ENCODE measurements around the gene MGAT4C. TPM values are rescaled to one million over a fixed set of nuclear protein-coding genes. Genes with fewer than 3 reads are reported as not detected.

The MGAT4C gene
- total and polyA plus RNA-seq, 2 donors (not counting 3 experiments of a cell fraction or from before 2014, with no cell fraction given) = not detected

DNA sequence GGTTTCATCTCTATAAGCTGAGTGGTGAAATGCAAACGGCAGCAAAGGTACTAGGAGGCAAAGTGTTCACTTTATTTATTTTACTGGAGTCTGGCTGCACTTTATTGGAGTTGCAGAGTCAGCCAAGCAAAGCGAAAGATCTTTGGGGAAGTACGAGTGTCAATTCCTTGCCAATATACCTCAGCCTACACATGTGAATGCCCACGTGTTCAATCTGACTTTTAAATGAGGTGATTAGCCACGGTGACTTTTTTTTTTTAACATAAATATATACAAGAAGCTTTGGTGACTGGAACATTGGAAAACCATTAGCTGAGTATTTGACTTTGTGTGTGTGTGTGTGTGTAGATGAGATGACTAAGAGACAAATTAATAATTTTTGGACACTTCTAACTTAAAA, 203.3 kb downstream of the MGAT4C start:
- Histone ChIP-seq H3K79me2 (ENCODE audit: control insufficient read depth, insufficient read depth, low read length) (no peaks in the 10 kb centered on the region), H4K20me1 (replicated peaks; ENCODE audit: control insufficient read depth, extremely low read depth, insufficient read depth, low read length) (no peaks in the 10 kb centered on the region), H3K36me3 (ENCODE audit: control insufficient read depth in 2 of 2, extremely low read depth in 1 of 2, insufficient read depth in 2 of 2, low read length in 2 of 2) (no peaks in the 10 kb centered on the region), H3K4me3 (replicated peaks in 1 of 3; ENCODE audit: insufficient read depth in 1 of 3, low read depth in 1 of 3, low read length in 3 of 3) (no peak overlapping the region), H3K9me3 (replicated peaks; ENCODE audit: control insufficient read depth, insufficient read depth, low read length) (no peaks in the 10 kb centered on the region), H3K4me2 (ENCODE audit: insufficient read depth, low read length) (no peak overlapping the region), H2AFZ (ENCODE audit: low read depth, low read length) (no peak overlapping the region), H3K27ac (ENCODE audit: insufficient read depth, low read depth, low read length) (no peak overlapping the region), H3K4me1 (ENCODE audit: control insufficient read depth, extremely low read depth, insufficient read depth, low read length) (no peaks in the 10 kb centered on the region), H3K9ac (replicated peaks; ENCODE audit: extremely low read depth, insufficient read depth, low read length) (no peak overlapping the region), H3K9me1 (replicated peaks; ENCODE audit: control insufficient read depth, extremely low read depth, insufficient read depth, low read length) (no peaks in the 10 kb centered on the region), H3K27me3 (ENCODE audit: control insufficient read depth in 2 of 2, insufficient read depth in 2 of 2, low read length in 2 of 2) (no peaks in the 10 kb centered on the region)
- DNase-seq (ENCODE audit: low read depth, low spot score) = no peak
- no TSS peak for BruUV-seq (replicated peaks)
- intact Hi-C loops (cut with micrococcal nuclease) (no loop called here), dilution Hi-C loops (cut with MboI; ENCODE audit: extremely low pct_ligation_motif_present, low sequenced_read_pairs) (no loop called here)
- ChIA-PET CTCF (interaction anchor here (1.0 kb wide), 1 partner anchor 9 kb away, joined by 3 read pairs; no protein-coding TSS in a partner anchor), POLR2A (no interaction called here)
- FAIRE-seq = no peak
- TF ChIP-seq CTCF (IDR thresholded peaks at IDR 0.05; ENCODE audit: extremely low read depth in 1 of 2, insufficient read depth in 1 of 2, low read depth in 1 of 2, low read length in 2 of 2) = no peak
- TF ChIP-seq GATA2 (IDR thresholded peaks at IDR 0.05; ENCODE audit: insufficient read depth, insufficient read length, low read depth, low read length) = no peak
- no peak for TF ChIP-seq JUN (IDR thresholded peaks at IDR 0.05; ENCODE audit: borderline replicate concordance, insufficient read depth, insufficient read length, low read depth)
- TF ChIP-seq EZH2 (IDR thresholded peaks at IDR 0.05; ENCODE audit: borderline replicate concordance, low read depth, low read length, severe bottlenecking) = no peak
- no peak for TF ChIP-seq POLR2A (IDR thresholded peaks at IDR 0.05; ENCODE audit: low read depth, low read length)
- no peak for TF ChIP-seq POLR2AphosphoS5 (IDR thresholded peaks at IDR 0.05; ENCODE audit: insufficient read depth, low read depth, low read length)
- no peak for TF ChIP-seq MAX (IDR thresholded peaks at IDR 0.05; ENCODE audit: insufficient read depth, insufficient read length)
- no peak for TF ChIP-seq FOS (IDR thresholded peaks at IDR 0.05; ENCODE audit: borderline replicate concordance, insufficient read depth, low read length)
- no peak for TF ChIP-seq MYC (IDR thresholded peaks at IDR 0.05; ENCODE audit: low read depth, low read length)

Measured in endothelial cell of umbilical vein (primary cell).